ENCODE data around the gene PLPPR1. TPM values are rescaled to one million over a fixed set of nuclear protein-coding genes. Genes with fewer than 3 reads are reported as not detected.

PLPPR1 gene
- total and polyA plus RNA-seq, 2 experiments from 2014 or later: 1.3 to 3.7 TPM

- Mint-ChIP-seq H3K27ac (no peak overlapping the region), H3K27me3 (ENCODE audit: insufficient read depth, low read depth, poor library complexity) (no peaks in the 10 kb centered on the region), H3K4me3 (no peak overlapping the region), H3K4me1 (peaks cover 57% of the 10 kb centered on the region), H3K36me3 (ENCODE audit: low read depth) (peaks cover 2% of the 10 kb centered on the region; the same call in 1 of the 3 replicates), H3K9me3 (no peaks in the 10 kb centered on the region; the same call in 2 of the 3 replicates)
- Histone ChIP-seq H2AFZ (no peak overlapping the region), H3K27ac (ENCODE audit: low read depth) (no peak overlapping the region), H4K20me1 (replicated peaks; ENCODE audit: insufficient read depth) (no peaks in the 10 kb centered on the region), H3K79me2 (replicated peaks; ENCODE audit: insufficient read depth) (no peaks in the 10 kb centered on the region), H3K4me2 (no peak overlapping the region), H3K36me3 (ENCODE audit: insufficient read depth) (no peaks in the 10 kb centered on the region), H3K9me2 (ENCODE audit: insufficient read depth) (no peaks in the 10 kb centered on the region), H3K4me3 (no peak overlapping the region), H3K27me3 (ENCODE audit: insufficient read depth) (no peaks in the 10 kb centered on the region), H3K4me1 (ENCODE audit: insufficient read depth) (peaks cover 37% of the 10 kb centered on the region), H3F3A (replicated peaks; ENCODE audit: low read depth) (no peaks in the 10 kb centered on the region)
- ATAC-seq (no peak), DNase-seq (ENCODE audit: low spot score) (no peak)
- no peak for TF ChIP-seq POLR2AphosphoS5 (IDR thresholded peaks at IDR 0.05; ENCODE audit: low read depth)
- TF ChIP-seq ETS1 (IDR thresholded peaks at IDR 0.05): no peak
- no peak for TF ChIP-seq CREB1 (CRISPR knock-in tag; IDR thresholded peaks at IDR 0.05; ENCODE audit: low read depth)
- no peak for TF ChIP-seq NANOG (IDR thresholded peaks at IDR 0.05; ENCODE audit: borderline replicate concordance)
- no peak for TF ChIP-seq CTCF (conservative IDR thresholded peaks at IDR 0.05; ENCODE audit: low read depth in 2 of 2)
- no peak for TF ChIP-seq EZH2 (IDR thresholded peaks at IDR 0.05; ENCODE audit: low read depth, unreplicated experiment)
- TF ChIP-seq ZNF331 (CRISPR knock-in tag; IDR thresholded peaks at IDR 0.05; ENCODE audit: low read depth): no peak
- TF ChIP-seq STAT1 (IDR thresholded peaks at IDR 0.05; ENCODE audit: unreplicated experiment): no peak
- TF ChIP-seq JUNB (IDR thresholded peaks at IDR 0.05; ENCODE audit: unreplicated experiment): no peak
- TF ChIP-seq ZNF462 (CRISPR knock-in tag; IDR thresholded peaks at IDR 0.05): no peak
- no peak for TF ChIP-seq REST (IDR thresholded peaks at IDR 0.05; ENCODE audit: unreplicated experiment)
- no peak for TF ChIP-seq EZH2phosphoT487 (IDR thresholded peaks at IDR 0.05; ENCODE audit: unreplicated experiment)
- no peak for TF ChIP-seq ZNF114 (CRISPR knock-in tag; IDR thresholded peaks at IDR 0.05)
Observed at GRCh38 chr9:101232405-101232977, 204.0 kb downstream of the PLPPR1 start.

Data from GM23338 (cell line).